HL-60 (cell line): ENCODE data around the gene CFAP299.

Experiments used
- CTCF ChIP-seq: IDR thresholded peaks from one replicate; pipeline ENCODE4 v1.5.1; 2011; ENCODE audit warnings: low read length, control low read depth, inconsistent platforms; ENCODE audit not compliant: insufficient read depth
- POLR2AphosphoS5 ChIP-seq: IDR thresholded peaks from 2 replicates; pipeline ENCODE4 v1.6.1; 2012; ENCODE audit warnings: low read depth
- REST ChIP-seq: IDR thresholded peaks from 2 replicates; pipeline ENCODE4 v1.6.1; 2012; ENCODE audit warnings: low read depth; ENCODE audit not compliant: insufficient replicate concordance
- SPI1 ChIP-seq: IDR thresholded peaks from 2 replicates; pipeline ENCODE4 v1.6.1; 2012; ENCODE audit warnings: low read depth, mild to moderate bottlenecking, borderline replicate concordance

GRCh38 chr4:80294206-80294605 is 41.3 kb upstream of the CFAP299 start:
- TF ChIP-seq CTCF (no peak), POLR2AphosphoS5 (no peak), REST (no peak), SPI1 (no peak)
